SJCRH30 (cell line): ENCODE results near the gene ID4. TPM values are rescaled to one million over a fixed set of nuclear protein-coding genes. Genes with fewer than 3 reads are reported as not detected.
A peak's percentile ranks its signal among the peaks of the same experiment; 100 is the strongest.

Source experiments
- DNase-seq, 2 experiments: peaks; one replicate each; pipeline ENCODE4 v3.0.0-alpha.2; 2015 to 2020
- H3K27ac ChIP-seq: fragments of 250-450 bp; sonication (Bioruptor Pico); 2 replicates; pipeline ENCODE4 v1.5.1; 2020; ENCODE audit warnings: mild to moderate bottlenecking, moderate library complexity
- H3K27me3 ChIP-seq: fragments of 250-450 bp; sonication (Bioruptor Pico); 2 replicates; pipeline ENCODE4 v1.5.1; 2020; ENCODE audit warnings: mild to moderate bottlenecking, moderate library complexity
- H3K36me3 ChIP-seq: fragments of 250-450 bp; sonication (Bioruptor Pico); 2 replicates; pipeline ENCODE4 v1.5.1; 2020; ENCODE audit warnings: mild to moderate bottlenecking, moderate library complexity
- H3K4me1 ChIP-seq: fragments of 250-450 bp; sonication (Bioruptor Pico); 2 replicates; pipeline ENCODE4 v1.5.1; 2020; ENCODE audit warnings: mild to moderate bottlenecking, moderate library complexity
- H3K4me3 ChIP-seq: fragments of 250-450 bp; sonication (Bioruptor Pico); 2 replicates; pipeline ENCODE4 v1.5.1; 2020; ENCODE audit warnings: mild to moderate bottlenecking, moderate library complexity
- H3K9me3 ChIP-seq: fragments of 250-450 bp; sonication (Bioruptor Pico); replicated peaks from 2 replicates; pipeline ENCODE4 v1.5.1; 2020; ENCODE audit warnings: mild to moderate bottlenecking, moderate library complexity
- total RNA-seq: library from RNA; depleted of rRNA; stranded (reverse); fragments of >200 nt; shearing (Covaris generic); gene quantifications from 2 replicates; pipeline ENCODE4 v1.2.3, GENCODE V29; 2014

ID4 gene
- total RNA-seq, 1 experiment from 2014 or later = 1.2 TPM

GRCh38 chr6:19812512-19813119, 24.6 kb upstream of the ID4 start:
- Histone ChIP-seq H3K4me1 (no peaks in the 10 kb centered on the region), H3K36me3 (no peaks in the 10 kb centered on the region), H3K27me3 (no peaks in the 10 kb centered on the region), H3K9me3 (no peaks in the 10 kb centered on the region), H3K4me3 (no peak overlapping the region), H3K27ac (no peak overlapping the region)
- DNase-seq = peak in 1 of 2 experiments; percentile 19

GRCh38 chr6:19818805-19819204, 18.4 kb upstream of the ID4 start:
- no peaks in the 10 kb centered on the region for H3K27me3 ChIP-seq
- H3K4me3 ChIP-seq = no peak overlapping the region
- H3K27ac ChIP-seq = no peak overlapping the region
- no peak for DNase-seq
- no peaks in the 10 kb centered on the region for H3K4me1 ChIP-seq
- H3K9me3 ChIP-seq = no peaks in the 10 kb centered on the region
- H3K36me3 ChIP-seq = no peaks in the 10 kb centered on the region

DNA sequence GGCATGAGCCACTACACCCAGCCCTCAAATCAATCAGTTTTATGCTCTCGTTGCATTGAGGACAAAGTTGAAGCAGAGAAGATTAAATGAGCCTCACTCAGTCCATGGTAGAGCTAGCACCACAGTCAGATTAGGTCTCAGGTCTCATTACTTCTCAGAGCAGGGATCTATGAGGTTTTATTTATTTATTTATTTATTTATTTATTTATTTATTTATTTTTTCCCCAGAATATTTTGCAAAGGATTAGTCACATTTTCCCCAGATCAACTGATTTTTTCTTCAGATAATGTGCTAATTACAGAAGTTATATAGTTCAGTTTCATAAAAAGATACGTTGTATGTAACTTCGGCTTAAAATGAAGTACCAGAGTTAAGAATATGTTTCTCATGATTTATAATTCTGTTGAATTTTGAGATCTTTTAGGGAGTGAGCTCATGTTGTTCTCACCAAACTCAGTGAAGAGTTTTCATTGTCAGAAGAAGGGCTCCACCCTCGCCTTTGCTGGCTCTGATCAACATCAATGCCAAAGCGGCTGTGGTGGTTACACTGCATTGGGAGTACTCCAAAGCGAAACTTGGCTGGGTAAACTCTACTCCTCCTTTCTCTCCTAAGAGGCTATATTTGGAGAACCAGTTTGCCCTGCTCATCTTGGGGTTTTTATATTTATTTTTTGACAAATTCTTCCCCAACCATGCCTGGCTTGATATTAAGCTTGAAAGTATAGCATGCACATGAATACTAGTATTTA, 12.9 kb upstream of the ID4 start:
- DNase-seq = no peak
- Histone ChIP-seq H3K4me3 (no peak overlapping the region), H3K36me3 (no peaks in the 10 kb centered on the region), H3K27ac (no peak overlapping the region), H3K27me3 (no peaks in the 10 kb centered on the region), H3K4me1 (no peaks in the 10 kb centered on the region), H3K9me3 (no peaks in the 10 kb centered on the region)

- Histone ChIP-seq H3K27me3 (no peaks in the 10 kb centered on the region), H3K27ac (no peak overlapping the region), H3K36me3 (no peaks in the 10 kb centered on the region), H3K9me3 (no peaks in the 10 kb centered on the region), H3K4me1 (no peaks in the 10 kb centered on the region), H3K4me3 (no peak overlapping the region)
- DNase-seq = no peak
Observed at GRCh38 chr6:19827247-19827646, 9.9 kb upstream of the ID4 start.

- Histone ChIP-seq H3K27ac (no peak overlapping the region), H3K36me3 (no peaks in the 10 kb centered on the region), H3K4me1 (no peaks in the 10 kb centered on the region), H3K4me3 (no peak overlapping the region), H3K27me3 (no peaks in the 10 kb centered on the region), H3K9me3 (no peaks in the 10 kb centered on the region)
- DNase-seq = no peak
Observed at GRCh38 chr6:19827903-19828302, 9.3 kb upstream of the ID4 start.

GRCh38 chr6:19830171-19830570, 7.0 kb upstream of the ID4 start:
- no peaks in the 10 kb centered on the region for H3K36me3 ChIP-seq
- peak in 1 of 2 experiments; percentile 5 for DNase-seq
- H3K4me1 ChIP-seq = no peaks in the 10 kb centered on the region
- H3K9me3 ChIP-seq = no peaks in the 10 kb centered on the region
- no peak overlapping the region for H3K4me3 ChIP-seq
- no peaks in the 10 kb centered on the region for H3K27me3 ChIP-seq
- H3K27ac ChIP-seq = no peak overlapping the region

DNA sequence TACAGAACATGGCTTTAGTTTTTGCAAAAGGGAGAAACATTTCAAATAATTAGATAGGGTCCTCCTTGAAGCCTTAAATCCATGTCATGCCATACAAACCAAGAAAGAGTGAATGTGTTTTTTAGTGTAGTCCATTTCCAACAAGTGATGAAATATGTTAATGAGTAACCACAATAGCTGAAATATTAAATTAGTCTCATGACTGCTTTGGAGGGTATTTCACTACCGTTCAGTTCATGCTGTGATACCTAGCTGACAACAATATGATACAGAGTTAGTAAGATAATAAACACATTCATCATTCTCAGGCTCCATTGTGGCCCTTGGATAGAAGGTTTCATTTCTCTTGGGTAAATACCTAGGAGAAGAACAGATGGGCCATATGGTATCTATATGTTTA, 5.8 kb upstream of the ID4 start:
- H3K4me3 ChIP-seq = no peak overlapping the region
- H3K27me3 ChIP-seq = no peaks in the 10 kb centered on the region
- H3K27ac ChIP-seq = no peak overlapping the region
- DNase-seq = no peak
- H3K4me1 ChIP-seq = no peaks in the 10 kb centered on the region
- no peaks in the 10 kb centered on the region for H3K9me3 ChIP-seq
- no peaks in the 10 kb centered on the region for H3K36me3 ChIP-seq

- no peaks in the 10 kb centered on the region for H3K36me3 ChIP-seq
- no peak for DNase-seq
- H3K27me3 ChIP-seq = no peaks in the 10 kb centered on the region
- H3K27ac ChIP-seq = no peak overlapping the region
- no peaks in the 10 kb centered on the region for H3K4me1 ChIP-seq
- no peaks in the 10 kb centered on the region for H3K9me3 ChIP-seq
- no peak overlapping the region for H3K4me3 ChIP-seq
Observed at GRCh38 chr6:19833947-19834346, 3.2 kb upstream of the ID4 start.

DNA sequence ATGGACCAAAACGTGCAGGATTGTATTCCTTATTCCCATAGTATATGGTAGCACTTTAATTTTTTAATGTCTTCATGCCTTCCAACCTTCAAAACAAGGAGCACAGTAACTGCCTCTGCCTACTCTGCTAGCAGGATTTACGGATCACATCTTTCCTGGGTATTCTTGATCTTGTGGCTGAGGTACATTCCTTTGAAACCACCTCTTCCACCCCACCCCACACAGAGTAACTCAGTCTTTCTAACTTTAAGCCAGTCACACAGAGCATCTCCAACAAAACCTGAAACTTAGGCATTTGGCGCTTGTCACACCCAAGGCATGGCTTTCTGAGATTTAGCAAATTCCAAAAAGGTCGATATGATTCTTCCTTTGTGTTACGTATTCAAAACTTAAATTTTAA, 2.3 kb upstream of the ID4 start:
- Histone ChIP-seq H3K36me3 (no peaks in the 10 kb centered on the region), H3K9me3 (no peaks in the 10 kb centered on the region), H3K27ac (no peak overlapping the region), H3K4me3 (no peak overlapping the region), H3K4me1 (no peaks in the 10 kb centered on the region), H3K27me3 (no peaks in the 10 kb centered on the region)
- no peak for DNase-seq

- no peaks in the 10 kb centered on the region for H3K9me3 ChIP-seq
- H3K27me3 ChIP-seq = no peaks in the 10 kb centered on the region
Observed at GRCh38 chr6:19835605-19836004, 1.6 kb upstream of the ID4 start.

DNA sequence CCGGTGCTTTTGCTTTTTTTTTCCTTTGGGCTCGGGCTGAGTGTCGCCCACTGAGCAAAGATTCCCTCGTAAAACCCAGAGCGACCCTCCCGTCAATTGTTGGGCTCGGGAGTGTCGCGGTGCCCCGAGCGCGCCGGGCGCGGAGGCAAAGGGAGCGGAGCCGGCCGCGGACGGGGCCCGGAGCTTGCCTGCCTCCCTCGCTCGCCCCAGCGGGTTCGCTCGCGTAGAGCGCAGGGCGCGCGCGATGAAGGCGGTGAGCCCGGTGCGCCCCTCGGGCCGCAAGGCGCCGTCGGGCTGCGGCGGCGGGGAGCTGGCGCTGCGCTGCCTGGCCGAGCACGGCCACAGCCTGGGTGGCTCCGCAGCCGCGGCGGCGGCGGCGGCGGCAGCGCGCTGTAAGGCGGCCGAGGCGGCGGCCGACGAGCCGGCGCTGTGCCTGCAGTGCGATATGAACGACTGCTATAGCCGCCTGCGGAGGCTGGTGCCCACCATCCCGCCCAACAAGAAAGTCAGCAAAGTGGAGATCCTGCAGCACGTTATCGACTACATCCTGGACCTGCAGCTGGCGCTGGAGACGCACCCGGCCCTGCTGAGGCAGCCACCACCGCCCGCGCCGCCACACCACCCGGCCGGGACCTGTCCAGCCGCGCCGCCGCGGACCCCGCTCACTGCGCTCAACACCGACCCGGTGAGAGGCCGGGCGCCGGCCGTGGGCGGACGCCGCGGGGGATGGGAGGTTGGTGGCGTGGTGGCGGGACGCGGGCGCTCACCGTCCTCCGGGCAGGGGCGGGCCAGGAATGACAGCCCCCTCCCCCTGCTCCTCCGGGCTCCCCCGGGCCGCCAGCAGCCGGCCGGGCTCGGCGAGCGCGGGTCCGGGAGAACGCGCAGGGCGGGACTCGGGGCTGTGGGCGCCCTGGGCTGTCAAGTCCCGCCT, 606 bp downstream of the ID4 start:
- peak; percentile 5 to 15 for DNase-seq
- H3K27ac ChIP-seq = no peak overlapping the region

More at GRCh38 chr6:19835605-19836004, 1.6 kb upstream of the ID4 start:
- Histone ChIP-seq H3K4me1 (no peaks in the 10 kb centered on the region), H3K36me3 (no peaks in the 10 kb centered on the region), H3K4me3 (no peak overlapping the region), H3K27ac (no peak overlapping the region)
- DNase-seq = no peak

GRCh38 chr6:19838442-19839236, 1.5 kb downstream of the ID4 start:
- H3K36me3 ChIP-seq = no peaks in the 10 kb centered on the region
- peak; percentile 32 to 38 for DNase-seq
- H3K27me3 ChIP-seq = no peaks in the 10 kb centered on the region

More for the DNA sequence above, 606 bp downstream of the ID4 start:
- no peaks in the 10 kb centered on the region for H3K4me1 ChIP-seq
- no peaks in the 10 kb centered on the region for H3K27me3 ChIP-seq
- H3K36me3 ChIP-seq = no peaks in the 10 kb centered on the region
- no peaks in the 10 kb centered on the region for H3K9me3 ChIP-seq
- H3K4me3 ChIP-seq = peak overlapping the region; percentile 57

DNA sequence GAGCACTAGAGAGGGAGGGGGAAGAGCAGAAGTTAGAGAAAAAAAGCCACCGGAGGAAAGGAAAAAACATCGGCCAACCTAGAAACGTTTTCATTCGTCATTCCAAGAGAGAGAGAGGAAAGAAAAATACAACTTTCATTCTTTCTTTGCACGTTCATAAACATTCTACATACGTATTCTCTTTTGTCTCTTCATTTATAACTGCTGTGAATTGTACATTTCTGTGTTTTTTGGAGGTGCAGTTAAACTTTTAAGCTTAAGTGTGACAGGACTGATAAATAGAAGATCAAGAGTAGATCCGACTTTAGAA, 2.0 kb downstream of the ID4 start:
- Histone ChIP-seq H3K27ac (no peak overlapping the region; the same call in 1 of the 2 replicates), H3K27me3 (no peaks in the 10 kb centered on the region), H3K36me3 (no peaks in the 10 kb centered on the region), H3K4me1 (no peaks in the 10 kb centered on the region), H3K9me3 (no peaks in the 10 kb centered on the region), H3K4me3 (peak overlapping the region; percentile 57)
- no peak for DNase-seq

More at GRCh38 chr6:19838442-19839236, 1.5 kb downstream of the ID4 start:
- Histone ChIP-seq H3K9me3 (no peaks in the 10 kb centered on the region), H3K4me3 (peak overlapping the region; percentile 57), H3K27ac (peak overlapping the region; percentile 30; the same call in 1 of the 2 replicates), H3K4me1 (no peaks in the 10 kb centered on the region)

DNA sequence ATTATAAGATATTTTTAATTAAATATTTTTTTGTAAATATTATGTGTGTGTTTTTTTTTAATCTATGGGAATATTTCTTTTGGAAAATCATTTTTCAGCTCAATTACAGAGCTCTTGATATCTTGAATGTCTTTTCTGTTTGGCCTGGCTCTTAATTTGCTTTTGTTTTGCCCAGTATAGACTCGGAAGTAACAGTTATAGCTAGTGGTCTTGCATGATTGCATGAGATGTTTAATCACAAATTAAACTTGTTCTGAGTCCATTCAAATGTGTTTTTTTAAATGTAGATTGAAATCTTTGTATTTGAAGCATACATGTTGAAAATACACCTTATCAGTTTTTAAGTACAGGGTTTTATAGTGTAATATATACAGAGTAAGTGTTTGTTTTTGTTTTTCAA, 2.6 kb downstream of the ID4 start:
- Histone ChIP-seq H3K4me1 (no peaks in the 10 kb centered on the region), H3K36me3 (no peaks in the 10 kb centered on the region), H3K27ac (no peak overlapping the region), H3K27me3 (no peaks in the 10 kb centered on the region), H3K4me3 (no peak overlapping the region), H3K9me3 (no peaks in the 10 kb centered on the region)
- no peak for DNase-seq
